ENCODE data around the gene TENT4B.

Gene TENT4B

GRCh38 chr16:50207652-50208051 lies 54.5 kb downstream of the TENT4B start:
- no peak for DNase-seq (ENCODE audit: extremely low read depth, low read depth)
- no peak for TF ChIP-seq CTCF (IDR thresholded peaks at IDR 0.05; ENCODE audit: low read depth, low read length)

GRCh38 chr16:50208460-50208931 lies 55.4 kb downstream of the TENT4B start:
- TF ChIP-seq CTCF (IDR thresholded peaks at IDR 0.05; ENCODE audit: low read depth, low read length): no peak
- DNase-seq (ENCODE audit: extremely low read depth, low read depth): no peak

- TF ChIP-seq CTCF (IDR thresholded peaks at IDR 0.05; ENCODE audit: low read depth, low read length): no peak
- no peak for DNase-seq (ENCODE audit: extremely low read depth, low read depth)
Measured at GRCh38 chr16:50209546-50210265, 56.6 kb downstream of the TENT4B start.

- TF ChIP-seq CTCF (IDR thresholded peaks at IDR 0.05; ENCODE audit: low read depth, low read length): peak; percentile 90
- DNase-seq (ENCODE audit: extremely low read depth, low read depth): peak; percentile 79
Measured at GRCh38 chr16:50210266-50211038, 57.3 kb downstream of the TENT4B start.

- DNase-seq (ENCODE audit: extremely low read depth, low read depth): no peak
- TF ChIP-seq CTCF (IDR thresholded peaks at IDR 0.05; ENCODE audit: low read depth, low read length): peak; percentile 63
Measured at GRCh38 chr16:50213939-50214519, 60.9 kb downstream of the TENT4B start.

GRCh38 chr16:50215680-50216079 lies 62.6 kb downstream of the TENT4B start:
- TF ChIP-seq CTCF (IDR thresholded peaks at IDR 0.05; ENCODE audit: low read depth, low read length): no peak
- DNase-seq (ENCODE audit: extremely low read depth, low read depth): no peak

- no peak for TF ChIP-seq CTCF (IDR thresholded peaks at IDR 0.05; ENCODE audit: low read depth, low read length)
- no peak for DNase-seq (ENCODE audit: extremely low read depth, low read depth)
Measured at GRCh38 chr16:50216231-50216630, 63.1 kb downstream of the TENT4B start.

Measured in AG09319 (cell line).